GM12865 (cell line): ENCODE data around the gene HOXC6.

ENCODE experiments used
- DNase-seq: peaks from one replicate; pipeline ENCODE4 v3.0.0; 2010; ENCODE audit warnings: low read depth
- H3K4me3 ChIP-seq: 2 replicates; pipeline ENCODE4 v1.5.1; 2011; ENCODE audit warnings: mild to moderate bottlenecking, low read depth, low read length, control low read depth
- TF ChIP-seq, protein P1 (sequence below): IDR thresholded peaks from 2 replicates; pipeline ENCODE4 v1.5.1; 2011; ENCODE audit warnings: low read length, control low read depth, low read depth, inconsistent platforms; ENCODE audit not compliant: insufficient read depth; ENCODE audit errors: missing control alignments

Gene HOXC6

DNA sequence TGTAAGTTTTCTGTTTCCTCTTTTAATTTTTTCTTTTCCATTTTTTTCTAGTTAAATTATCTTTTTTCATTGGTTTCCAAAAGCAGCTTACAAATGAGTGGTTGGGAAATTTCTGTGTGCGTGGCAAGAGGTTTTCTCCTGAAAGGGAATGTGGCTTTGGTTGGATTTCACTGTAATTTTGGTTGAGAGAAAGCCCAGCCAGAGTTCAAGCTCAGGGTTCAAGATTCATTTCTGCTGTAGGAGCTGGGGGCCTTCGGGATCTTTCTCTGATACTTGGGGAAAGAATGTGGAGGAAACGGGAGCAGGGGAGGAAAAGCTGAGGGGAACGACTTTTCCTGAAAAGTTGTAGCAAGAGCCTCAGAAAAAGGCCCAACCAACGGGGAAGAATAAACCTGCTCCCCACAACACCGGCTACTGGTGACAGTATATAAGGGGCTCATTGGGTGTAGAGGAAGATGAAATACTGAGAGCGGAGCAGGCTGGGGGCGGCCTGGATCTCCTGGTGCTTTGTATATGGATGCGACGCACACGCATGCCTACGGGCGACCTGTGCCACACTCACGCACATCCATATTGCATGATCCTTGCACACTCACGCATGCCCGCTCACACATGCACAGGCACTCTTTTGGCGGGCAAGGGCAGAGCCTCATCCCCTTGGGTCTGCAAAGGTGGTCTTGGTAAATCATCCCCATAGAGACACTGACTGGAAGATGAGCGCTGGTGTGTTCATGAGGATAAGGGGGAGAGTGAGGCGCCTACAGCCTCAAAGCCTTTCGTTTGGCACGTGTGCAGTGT, 41.4 kb upstream of the HOXC6 start:
- no peak overlapping the region for H3K4me3 ChIP-seq
- TF ChIP-seq, protein P1, sequence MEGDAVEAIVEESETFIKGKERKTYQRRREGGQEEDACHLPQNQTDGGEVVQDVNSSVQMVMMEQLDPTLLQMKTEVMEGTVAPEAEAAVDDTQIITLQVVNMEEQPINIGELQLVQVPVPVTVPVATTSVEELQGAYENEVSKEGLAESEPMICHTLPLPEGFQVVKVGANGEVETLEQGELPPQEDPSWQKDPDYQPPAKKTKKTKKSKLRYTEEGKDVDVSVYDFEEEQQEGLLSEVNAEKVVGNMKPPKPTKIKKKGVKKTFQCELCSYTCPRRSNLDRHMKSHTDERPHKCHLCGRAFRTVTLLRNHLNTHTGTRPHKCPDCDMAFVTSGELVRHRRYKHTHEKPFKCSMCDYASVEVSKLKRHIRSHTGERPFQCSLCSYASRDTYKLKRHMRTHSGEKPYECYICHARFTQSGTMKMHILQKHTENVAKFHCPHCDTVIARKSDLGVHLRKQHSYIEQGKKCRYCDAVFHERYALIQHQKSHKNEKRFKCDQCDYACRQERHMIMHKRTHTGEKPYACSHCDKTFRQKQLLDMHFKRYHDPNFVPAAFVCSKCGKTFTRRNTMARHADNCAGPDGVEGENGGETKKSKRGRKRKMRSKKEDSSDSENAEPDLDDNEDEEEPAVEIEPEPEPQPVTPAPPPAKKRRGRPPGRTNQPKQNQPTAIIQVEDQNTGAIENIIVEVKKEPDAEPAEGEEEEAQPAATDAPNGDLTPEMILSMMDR: no peak
- no peak for DNase-seq

DNA sequence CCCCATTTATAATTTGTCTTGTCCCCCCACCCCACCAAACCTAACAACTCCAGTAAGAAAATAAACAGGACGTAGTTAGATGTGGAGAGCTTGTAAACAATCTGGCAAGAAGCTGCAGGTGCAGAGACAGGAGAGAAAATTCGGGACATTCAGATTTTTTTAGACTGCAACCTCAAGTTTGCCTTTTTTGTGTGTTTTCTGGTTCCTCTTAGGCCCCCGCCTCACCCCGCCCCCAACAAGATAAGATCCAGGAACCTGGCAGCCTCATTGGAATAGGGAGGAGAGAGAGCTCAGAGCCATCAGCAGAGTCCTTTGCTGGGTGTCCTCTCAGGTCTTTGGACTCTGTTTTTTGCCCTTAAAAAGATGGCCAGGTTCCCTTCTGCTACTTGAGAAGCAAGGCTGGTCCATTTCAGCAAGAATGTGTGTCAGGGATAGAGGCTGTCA, 40.4 kb upstream of the HOXC6 start:
- H3K4me3 ChIP-seq: no peak overlapping the region
- DNase-seq: no peak
- TF ChIP-seq, protein P1: no peak

DNA sequence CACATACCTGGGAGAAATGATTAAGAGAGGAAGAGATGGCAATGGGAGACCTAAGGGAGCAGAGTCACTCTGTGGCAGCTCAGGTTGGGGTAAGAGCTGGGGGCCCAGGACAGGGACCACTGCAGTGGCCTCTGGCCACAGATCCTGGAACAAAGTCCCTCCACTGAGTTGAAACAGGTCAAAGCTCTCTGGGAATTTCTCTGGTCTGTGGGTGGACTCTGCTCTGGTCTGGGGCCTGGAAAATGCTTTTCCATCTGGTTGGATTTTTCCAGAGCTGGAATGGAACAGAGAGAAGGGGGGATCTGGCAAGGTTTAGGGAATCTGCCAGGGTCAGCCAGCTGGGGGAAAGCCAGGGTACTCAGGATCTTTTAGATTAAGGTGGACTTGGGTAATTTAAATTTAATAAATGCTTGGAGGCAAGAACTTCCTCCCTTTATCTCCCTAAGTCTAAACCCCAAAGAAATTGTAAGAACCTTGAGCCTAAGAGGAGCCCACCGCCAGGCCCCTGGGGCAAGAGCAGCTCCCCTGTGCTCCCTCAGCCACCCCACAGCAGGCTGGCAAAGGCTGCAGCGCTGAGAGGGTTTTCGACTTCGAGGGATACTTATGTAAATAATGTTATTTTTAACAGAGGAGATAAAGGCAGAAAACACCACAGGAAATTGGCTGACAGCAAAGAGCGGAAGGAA, 39.6 kb upstream of the HOXC6 start:
- no peak overlapping the region for H3K4me3 ChIP-seq
- no peak for DNase-seq
- TF ChIP-seq, protein P1: no peak

DNA sequence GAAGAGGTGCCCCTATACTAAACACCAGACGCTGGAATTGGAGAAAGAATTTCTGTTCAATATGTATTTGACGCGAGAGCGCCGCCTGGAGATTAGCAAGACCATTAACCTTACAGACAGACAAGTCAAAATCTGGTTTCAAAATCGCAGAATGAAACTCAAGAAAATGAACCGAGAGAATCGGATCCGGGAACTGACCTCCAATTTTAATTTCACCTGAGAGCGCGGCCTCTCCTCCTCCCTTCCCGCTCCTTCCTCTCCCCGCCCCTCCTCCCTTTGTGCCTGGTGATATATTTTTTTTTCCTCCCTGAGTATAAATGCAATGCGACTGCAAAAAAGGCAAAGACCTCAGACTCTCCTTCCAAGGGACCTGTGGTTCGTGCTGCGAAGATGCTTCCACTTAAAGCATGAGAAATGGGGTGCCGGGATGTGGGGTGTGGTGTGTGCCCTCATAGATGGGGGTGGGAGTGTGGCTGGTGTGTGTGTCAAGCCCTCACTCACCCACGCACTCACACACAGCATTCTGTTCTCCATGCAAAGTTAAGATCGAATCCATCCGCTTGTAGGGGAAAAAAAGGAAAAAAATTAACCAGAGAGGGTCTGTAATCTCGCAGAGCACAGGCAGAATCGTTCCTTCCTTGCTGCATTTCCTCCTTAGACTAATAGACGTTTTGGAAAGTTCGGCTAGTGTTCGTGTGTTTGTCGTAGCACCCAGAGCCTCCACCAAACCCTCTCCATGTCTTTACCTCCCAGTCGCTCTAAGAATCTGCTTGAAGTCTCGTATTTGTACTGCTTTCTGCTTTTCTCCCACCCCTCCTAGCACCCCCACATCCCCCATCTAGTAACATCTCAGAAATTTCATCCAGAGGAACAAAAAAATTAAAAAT, 38.8 kb upstream of the HOXC6 start:
- H3K4me3 ChIP-seq: no peak overlapping the region
- TF ChIP-seq, protein P1: peak; percentile 57
- DNase-seq: peak; percentile 78

DNA sequence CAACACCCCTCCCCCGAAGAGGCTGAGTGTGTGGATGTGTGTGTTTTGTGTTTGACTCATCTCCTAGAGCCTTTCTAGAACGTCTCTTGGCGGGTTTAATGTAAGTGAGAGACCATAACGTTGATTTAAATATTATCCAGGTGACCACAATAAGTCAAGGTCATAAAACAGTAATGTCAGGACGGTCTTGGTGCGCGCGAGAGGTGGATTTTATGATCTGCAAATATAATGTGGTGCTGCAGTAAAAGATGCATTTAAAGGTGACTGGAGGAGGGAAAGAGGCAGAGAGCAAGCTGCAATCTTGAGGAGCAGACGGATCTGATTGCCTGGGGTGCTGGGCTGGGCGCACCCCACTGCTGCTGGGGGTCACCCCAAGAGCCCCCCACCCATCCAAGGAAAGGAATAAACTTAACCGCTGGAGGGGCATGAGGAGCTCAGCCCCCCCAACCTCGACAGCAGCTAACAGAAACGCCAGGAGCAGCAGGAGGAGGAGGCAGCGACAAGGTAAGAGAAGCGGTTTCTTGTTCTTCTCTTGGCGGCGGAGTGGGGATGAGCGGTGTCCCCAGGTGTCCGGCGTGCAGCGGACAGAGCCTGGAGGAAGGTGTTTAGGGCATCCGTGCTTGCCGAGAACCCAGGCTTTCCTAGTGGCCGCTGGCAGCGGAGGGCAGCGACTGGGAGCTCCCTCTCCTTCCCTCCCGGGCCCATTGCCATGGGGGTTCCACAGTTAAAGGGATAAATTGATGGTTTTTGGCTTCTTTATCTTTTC, 37.7 kb upstream of the HOXC6 start:
- H3K4me3 ChIP-seq: no peak overlapping the region
- TF ChIP-seq, protein P1: no peak
- no peak for DNase-seq

DNA sequence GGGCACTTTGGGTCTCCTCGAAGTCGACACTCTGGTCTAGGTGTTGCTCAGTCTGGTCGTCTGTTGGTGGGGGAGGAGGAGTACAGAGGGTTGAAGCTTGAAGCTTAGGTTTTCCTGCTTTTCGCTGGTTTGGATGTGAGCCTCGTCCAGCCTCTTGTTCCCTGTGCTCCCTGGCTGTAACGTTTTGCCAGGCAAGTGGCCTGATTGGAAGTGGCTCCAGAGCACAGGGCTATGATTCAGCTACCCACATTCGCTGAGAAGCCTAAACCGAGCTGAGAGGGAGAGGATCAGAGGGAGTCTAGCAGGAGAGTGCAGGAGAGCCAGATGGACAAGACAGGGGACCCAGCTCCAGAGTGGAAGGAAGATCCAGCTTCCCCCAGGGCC, 37.2 kb upstream of the HOXC6 start:
- no peak overlapping the region for H3K4me3 ChIP-seq
- TF ChIP-seq, protein P1: no peak
- DNase-seq: no peak
